ENCODE results near the gene DLG2. TPM values are rescaled to one million over a fixed set of nuclear protein-coding genes. Genes with fewer than 3 reads are reported as not detected.

DLG2 gene
- total and polyA plus RNA-seq, 9 donors = 2.5 to 20.7 (median 12.0) TPM

DNA sequence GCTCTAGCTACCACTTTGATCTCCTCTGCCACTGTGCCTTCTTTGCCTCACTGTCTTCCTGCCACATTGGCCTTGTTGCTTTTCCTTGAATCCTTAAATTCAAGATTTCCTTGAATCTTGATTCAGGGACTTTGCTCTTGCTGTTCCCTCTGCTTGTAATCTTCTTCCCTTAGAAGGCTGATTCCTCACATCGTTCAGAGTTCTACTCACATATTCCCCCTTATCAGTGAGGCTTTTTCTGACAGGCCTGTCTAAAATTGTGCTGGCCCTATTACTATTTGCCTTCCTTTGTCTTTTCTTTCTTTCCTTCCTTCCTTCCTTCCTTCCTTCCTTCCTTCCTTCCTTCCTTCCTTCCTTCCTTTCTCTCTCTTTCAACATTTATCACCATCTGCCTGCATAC lies 2134.1 kb downstream of the DLG2 start:
- no peak for TF ChIP-seq EP300 (IDR thresholded peaks at IDR 0.05)
- TF ChIP-seq POLR2A (IDR thresholded peaks at IDR 0.05) = no peak
- TF ChIP-seq CTCF (IDR thresholded peaks at IDR 0.05) = no peak
- H3K36me3 ChIP-seq = no peaks in the 10 kb centered on the region
- no peaks in the 10 kb centered on the region for H3K27me3 ChIP-seq
- no peaks in the 10 kb centered on the region for H3K9me3 ChIP-seq
- WGBS, 3 donors = 57 to 75% (median 67%) methylated on average over 1 of the region's 1 CpG
- H3K4me3 ChIP-seq = no peak overlapping the region
- intact Hi-C loops (cut with DNase I) = no loop called here
- H3K4me1 ChIP-seq (ENCODE audit: insufficient read depth) = no peaks in the 10 kb centered on the region
- no peak overlapping the region for H3K27ac ChIP-seq
- no peak for DNase-seq

- TF ChIP-seq EP300 (IDR thresholded peaks at IDR 0.05) (no peak), CTCF (IDR thresholded peaks at IDR 0.05) (no peak), POLR2A (IDR thresholded peaks at IDR 0.05) (no peak)
- intact Hi-C loops (cut with DNase I) = no loop called here
- 90 to 92% (median 90%) methylated on average over 6 of the region's 6 CpGs for WGBS, 3 donors
- Histone ChIP-seq H3K4me3 (no peak overlapping the region), H3K27ac (no peak overlapping the region), H3K27me3 (no peaks in the 10 kb centered on the region), H3K4me1 (ENCODE audit: insufficient read depth) (no peaks in the 10 kb centered on the region), H3K36me3 (no peaks in the 10 kb centered on the region), H3K9me3 (no peaks in the 10 kb centered on the region)
- no peak for DNase-seq
These were observed 2143.3 kb downstream of the DLG2 start for GRCh38 chr11:83483808-83484207.

DNA sequence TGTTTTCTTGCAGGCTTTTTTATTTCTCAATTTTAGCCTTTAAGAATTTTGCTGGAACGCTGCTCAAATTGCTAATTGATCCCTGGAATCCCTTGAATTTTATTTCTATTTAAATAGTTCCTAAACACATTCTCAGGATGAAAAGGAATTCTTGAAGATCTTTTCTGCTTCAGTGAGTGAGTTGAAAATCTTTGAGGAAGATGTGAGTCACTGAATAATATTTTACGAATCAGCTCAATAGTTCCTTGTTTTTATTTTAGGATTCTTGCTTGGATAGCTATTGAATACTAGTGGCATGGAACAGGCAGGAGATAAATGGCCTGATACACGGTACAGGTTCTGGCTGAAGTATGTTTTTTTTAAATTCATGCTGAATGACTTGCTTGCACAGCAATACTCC lies 2146.3 kb downstream of the DLG2 start:
- Histone ChIP-seq H3K27ac (no peak overlapping the region), H3K4me1 (ENCODE audit: insufficient read depth) (no peaks in the 10 kb centered on the region), H3K36me3 (no peaks in the 10 kb centered on the region), H3K27me3 (no peaks in the 10 kb centered on the region), H3K9me3 (no peaks in the 10 kb centered on the region), H3K4me3 (no peak overlapping the region)
- DNase-seq = no peak
- TF ChIP-seq EP300 (IDR thresholded peaks at IDR 0.05) (no peak), CTCF (IDR thresholded peaks at IDR 0.05) (no peak), POLR2A (IDR thresholded peaks at IDR 0.05) (no peak)
- WGBS, 3 donors = 45 to 52% (median 45%) methylated on average over 3 of the region's 3 CpGs
- intact Hi-C loops (cut with DNase I) = no loop called here

DNA sequence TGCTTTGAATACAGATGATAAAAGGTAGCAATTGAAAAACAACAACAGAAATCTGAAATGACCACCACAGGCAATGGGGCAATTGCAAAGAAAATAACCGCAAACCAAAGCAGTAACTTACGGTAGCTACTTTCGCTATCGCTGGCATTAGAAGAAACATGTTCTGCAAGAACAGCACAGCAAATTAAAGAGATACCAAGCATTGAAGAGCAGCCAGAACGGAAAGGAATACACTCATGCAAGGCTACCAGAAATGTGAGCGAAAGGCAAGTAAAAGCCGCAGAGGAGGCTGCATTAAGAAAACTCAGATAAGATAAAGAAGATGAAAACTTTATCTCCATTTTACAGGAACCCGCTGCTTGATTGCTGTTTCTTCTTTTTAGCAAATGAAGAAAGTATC lies 2146.9 kb downstream of the DLG2 start:
- Histone ChIP-seq H3K27ac (no peak overlapping the region), H3K27me3 (no peaks in the 10 kb centered on the region), H3K9me3 (no peaks in the 10 kb centered on the region), H3K4me3 (no peak overlapping the region), H3K36me3 (no peaks in the 10 kb centered on the region), H3K4me1 (ENCODE audit: insufficient read depth) (no peaks in the 10 kb centered on the region)
- no peak for DNase-seq
- WGBS, 3 donors = 22 to 48% (median 28%) methylated on average over 8 of the region's 8 CpGs
- intact Hi-C loops (cut with DNase I) = no loop called here
- TF ChIP-seq CTCF (IDR thresholded peaks at IDR 0.05) = no peak
- no peak for TF ChIP-seq POLR2A (IDR thresholded peaks at IDR 0.05)
- TF ChIP-seq EP300 (IDR thresholded peaks at IDR 0.05) = no peak

- H3K4me3 ChIP-seq = no peak overlapping the region
- no peaks in the 10 kb centered on the region for H3K36me3 ChIP-seq
- intact Hi-C loops (cut with DNase I) = no loop called here
- no peak for DNase-seq
- TF ChIP-seq POLR2A (IDR thresholded peaks at IDR 0.05) (no peak), CTCF (IDR thresholded peaks at IDR 0.05) (no peak), EP300 (IDR thresholded peaks at IDR 0.05) (no peak)
- H3K4me1 ChIP-seq (ENCODE audit: insufficient read depth) = no peaks in the 10 kb centered on the region
- no peak overlapping the region for H3K27ac ChIP-seq
- H3K9me3 ChIP-seq = no peaks in the 10 kb centered on the region
- H3K27me3 ChIP-seq = no peaks in the 10 kb centered on the region
These were observed 2149.4 kb downstream of the DLG2 start for GRCh38 chr11:83477772-83478171.

Data from ovary (tissue), 9 donors.